Caco-2 (cell line): ENCODE measurements around the gene MKNK2. TPM values are rescaled to one million over a fixed set of nuclear protein-coding genes. Genes with fewer than 3 reads are reported as not detected.

ENCODE experiments used
- BruUV-seq: library from RNA; stranded (reverse); fragments of 400-500 nt; replicated peaks from 2 replicates; lab custom pipeline; 2021; lab: Mats Ljungman, UMichigan
- CTCF ChIA-PET: fragments of 300-600 bp; sonication (Branson Sonifier 250); formaldehyde crosslinking; loops from one replicate; lab custom pipeline; 2022; ENCODE audit warnings: antibody characterized with exemption; lab: Charles Lee
- POLR2A ChIA-PET: fragments of 300-600 bp; sonication (Branson Sonifier 250); formaldehyde crosslinking; loops from one replicate; lab custom pipeline; 2022; ENCODE audit warnings: antibody characterized with exemption; lab: Charles Lee
- DNase-seq, 2 experiments: peaks; one replicate each; pipeline versions ENCODE4 v3.0.0 to v3.0.0-alpha.2; 2020 to 2022
- H3K27me3 ChIP-seq: replicated peaks from 2 replicates; pipeline ENCODE4 v1.6.0; 2011; ENCODE audit warnings: low read length; ENCODE audit not compliant: control insufficient read depth, insufficient read depth
- H3K36me3 ChIP-seq: 2 replicates; pipeline ENCODE4 v1.5.1; 2011; ENCODE audit warnings: low read length; ENCODE audit not compliant: control insufficient read depth, insufficient read depth
- H3K4me1 ChIP-seq: fragments of 250-450 bp; sonication (Bioruptor Pico); 2 replicates; pipeline ENCODE4 v1.5.1; 2020; ENCODE audit warnings: mild to moderate bottlenecking
- H3K4me3 ChIP-seq: 2 replicates; pipeline ENCODE4 v1.5.1; 2011; ENCODE audit warnings: low read depth, mild to moderate bottlenecking, control low read depth, low read length
- H3K9me3 ChIP-seq: fragments of 250-450 bp; sonication (Bioruptor Pico); 2 replicates; pipeline ENCODE4 v1.5.1; 2020; ENCODE audit warnings: mild to moderate bottlenecking, moderate library complexity
- H3K27ac Mint-ChIP-seq: one replicate; pipeline ENCODE4 v1.8.0; 2022; ENCODE audit warnings: mixed read lengths; ENCODE audit not compliant: unreplicated experiment
- H3K27me3 Mint-ChIP-seq: one replicate; pipeline ENCODE4 v1.8.0; 2022; ENCODE audit warnings: mixed read lengths; ENCODE audit not compliant: insufficient read depth, unreplicated experiment
- H3K36me3 Mint-ChIP-seq: one replicate; pipeline ENCODE4 v1.8.0; 2022; ENCODE audit warnings: mild to moderate bottlenecking, mixed read lengths; ENCODE audit not compliant: insufficient read depth, unreplicated experiment
- H3K4me1 Mint-ChIP-seq: one replicate; pipeline ENCODE4 v1.8.0; 2022; ENCODE audit warnings: low read depth, mixed read lengths; ENCODE audit not compliant: unreplicated experiment
- H3K4me3 Mint-ChIP-seq: one replicate; pipeline ENCODE4 v1.8.0; 2022; ENCODE audit warnings: mild to moderate bottlenecking, moderate library complexity, mixed read lengths; ENCODE audit not compliant: unreplicated experiment
- H3K9me3 Mint-ChIP-seq: one replicate; pipeline ENCODE4 v1.8.0; 2022; ENCODE audit warnings: mixed read lengths; ENCODE audit not compliant: unreplicated experiment
- intact Hi-C: fragments of 100-400 bp; cut with micrococcal nuclease; formaldehyde crosslinking; loops from one replicate; pipeline ENCODE4 v1.10.0; 2022; ENCODE audit not compliant: unreplicated experiment
- total RNA-seq: library from RNA; stranded (reverse); gene quantifications from 2 replicates; pipeline ENCODE4 v1.2.3, GENCODE V29; 2022
- TF ChIP-seq, protein P1 (sequence below), 2 experiments: fragments of 200-600 bp in 1 of 2; IDR thresholded peaks; 1 replicate in 1 of 2; 2 replicates in 1 of 2; pipeline versions ENCODE4 v1.5.1 to v1.8.0; 2011 to 2022; ENCODE audit warnings: antibody characterized with exemption in 1 of 2, control low read depth in 1 of 2, inconsistent platforms in 1 of 2, low read depth in 1 of 2, low read length in 1 of 2, mild to moderate bottlenecking in 1 of 2, moderate library complexity in 1 of 2; ENCODE audit not compliant: insufficient read depth in 1 of 2, severe bottlenecking in 1 of 2, unreplicated experiment in 1 of 2

The MKNK2 gene
- total RNA-seq, 1 experiment from 2014 or later, result 162 TPM

DNA sequence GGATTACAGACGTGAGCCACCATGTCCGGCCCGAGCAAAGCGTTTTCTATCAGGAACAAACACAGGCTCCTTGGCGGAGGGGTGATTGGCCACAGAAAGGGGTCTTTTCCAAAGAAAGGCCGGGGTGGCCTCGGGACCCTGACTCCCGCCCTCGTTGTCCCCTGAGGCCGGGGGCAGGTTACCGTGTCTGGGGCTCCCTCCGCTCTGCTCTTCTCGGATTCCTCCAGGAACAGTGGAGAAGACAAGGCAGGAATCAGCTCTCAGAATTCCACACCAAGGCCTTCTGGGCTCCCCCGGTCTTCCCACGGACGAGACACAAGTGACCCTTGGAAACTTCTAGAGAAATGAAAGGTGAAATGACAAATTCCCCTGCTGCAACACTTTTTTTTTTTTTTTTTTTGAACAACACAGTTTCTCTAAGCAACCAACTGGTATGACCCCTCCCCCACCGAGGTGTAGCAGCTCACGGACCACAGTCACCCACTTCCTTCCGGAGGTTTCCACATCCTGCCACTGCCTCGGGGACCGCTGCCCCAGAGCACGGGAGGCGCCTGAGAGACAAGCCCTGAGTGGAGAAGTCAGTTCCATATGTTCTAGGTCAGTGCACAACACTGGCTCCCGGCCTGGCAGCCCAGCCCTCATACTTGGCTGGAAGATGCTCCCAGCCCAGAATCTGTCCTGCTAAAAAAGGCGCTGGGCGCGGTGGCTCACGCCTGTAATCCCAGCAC lies 34.1 kb upstream of the MKNK2 start:
- no peak overlapping the region for H3K4me3 ChIP-seq
- H3K36me3 ChIP-seq, result no peaks in the 10 kb centered on the region; the same call in 1 of the 2 replicates
- BruUV-seq, result no TSS peak
- Mint-ChIP-seq H3K4me3 (no peak overlapping the region), H3K4me1 (no peaks in the 10 kb centered on the region), H3K27ac (no peak overlapping the region), H3K36me3 (peaks cover 7% of the 10 kb centered on the region), H3K27me3 (no peaks in the 10 kb centered on the region), H3K9me3 (no peaks in the 10 kb centered on the region)
- no peak for DNase-seq
- H3K4me1 ChIP-seq, result peaks cover 4% of the 10 kb centered on the region; the same call in 1 of the 2 replicates
- H3K9me3 ChIP-seq, result no peaks in the 10 kb centered on the region
- ChIA-PET CTCF (no interaction called here), POLR2A (no interaction called here)
- H3K27me3 ChIP-seq, result no peaks in the 10 kb centered on the region
- TF ChIP-seq, protein P1, sequence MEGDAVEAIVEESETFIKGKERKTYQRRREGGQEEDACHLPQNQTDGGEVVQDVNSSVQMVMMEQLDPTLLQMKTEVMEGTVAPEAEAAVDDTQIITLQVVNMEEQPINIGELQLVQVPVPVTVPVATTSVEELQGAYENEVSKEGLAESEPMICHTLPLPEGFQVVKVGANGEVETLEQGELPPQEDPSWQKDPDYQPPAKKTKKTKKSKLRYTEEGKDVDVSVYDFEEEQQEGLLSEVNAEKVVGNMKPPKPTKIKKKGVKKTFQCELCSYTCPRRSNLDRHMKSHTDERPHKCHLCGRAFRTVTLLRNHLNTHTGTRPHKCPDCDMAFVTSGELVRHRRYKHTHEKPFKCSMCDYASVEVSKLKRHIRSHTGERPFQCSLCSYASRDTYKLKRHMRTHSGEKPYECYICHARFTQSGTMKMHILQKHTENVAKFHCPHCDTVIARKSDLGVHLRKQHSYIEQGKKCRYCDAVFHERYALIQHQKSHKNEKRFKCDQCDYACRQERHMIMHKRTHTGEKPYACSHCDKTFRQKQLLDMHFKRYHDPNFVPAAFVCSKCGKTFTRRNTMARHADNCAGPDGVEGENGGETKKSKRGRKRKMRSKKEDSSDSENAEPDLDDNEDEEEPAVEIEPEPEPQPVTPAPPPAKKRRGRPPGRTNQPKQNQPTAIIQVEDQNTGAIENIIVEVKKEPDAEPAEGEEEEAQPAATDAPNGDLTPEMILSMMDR (IDR thresholded peaks at IDR 0.05; ENCODE audit: insufficient read depth in 1 of 2, low read depth in 1 of 2, low read length in 1 of 2, severe bottlenecking in 1 of 2, unreplicated experiment in 1 of 2), result no peak
- intact Hi-C loops, result no loop called here

DNA sequence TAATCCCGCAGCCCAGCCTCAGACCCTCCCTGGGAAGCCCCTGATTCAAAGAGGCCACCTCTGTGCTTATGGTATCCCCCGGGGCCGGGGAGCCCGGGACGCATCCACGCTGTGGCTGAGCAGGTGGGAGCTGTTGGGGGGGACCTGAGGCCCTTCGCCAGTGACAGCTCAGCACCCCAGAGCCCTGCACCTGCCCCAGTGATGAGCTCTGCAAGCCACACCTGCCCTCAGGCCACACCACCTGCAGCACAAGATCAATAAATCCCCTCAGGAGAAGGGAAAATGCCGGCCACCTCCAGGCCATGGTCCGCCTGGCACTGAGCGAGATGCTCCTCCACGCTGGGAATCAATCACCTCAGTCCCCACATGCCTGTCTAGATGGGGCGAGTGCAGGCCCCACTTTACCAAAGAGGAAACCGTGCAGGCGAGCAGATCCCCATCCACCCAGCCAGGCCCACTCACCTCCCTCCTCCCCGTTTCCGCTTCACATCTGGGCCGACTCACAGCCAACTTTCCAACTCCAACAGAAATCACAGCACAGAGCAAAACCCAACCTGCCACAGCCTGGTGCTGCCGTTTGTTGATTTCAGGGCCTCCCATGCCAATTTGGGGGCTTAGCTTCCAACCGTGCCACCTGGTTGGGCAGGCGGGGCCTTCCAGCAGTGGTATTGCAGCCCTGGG lies 32.3 kb upstream of the MKNK2 start:
- BruUV-seq, result no TSS peak
- H3K27me3 ChIP-seq, result no peaks in the 10 kb centered on the region
- intact Hi-C loops, result no loop called here
- ChIA-PET CTCF (no interaction called here), POLR2A (no interaction called here)
- Mint-ChIP-seq H3K36me3 (peaks cover 8% of the 10 kb centered on the region), H3K9me3 (no peaks in the 10 kb centered on the region), H3K27ac (no peak overlapping the region), H3K27me3 (no peaks in the 10 kb centered on the region), H3K4me1 (no peaks in the 10 kb centered on the region), H3K4me3 (no peak overlapping the region)
- no peak for DNase-seq
- H3K9me3 ChIP-seq, result no peaks in the 10 kb centered on the region
- H3K36me3 ChIP-seq, result no peaks in the 10 kb centered on the region; the same call in 1 of the 2 replicates
- TF ChIP-seq, protein P1 (IDR thresholded peaks at IDR 0.05; ENCODE audit: insufficient read depth in 1 of 2, low read depth in 1 of 2, low read length in 1 of 2, severe bottlenecking in 1 of 2, unreplicated experiment in 1 of 2), result no peak
- peaks cover 4% of the 10 kb centered on the region; the same call in 1 of the 2 replicates for H3K4me1 ChIP-seq
- no peak overlapping the region for H3K4me3 ChIP-seq

DNA sequence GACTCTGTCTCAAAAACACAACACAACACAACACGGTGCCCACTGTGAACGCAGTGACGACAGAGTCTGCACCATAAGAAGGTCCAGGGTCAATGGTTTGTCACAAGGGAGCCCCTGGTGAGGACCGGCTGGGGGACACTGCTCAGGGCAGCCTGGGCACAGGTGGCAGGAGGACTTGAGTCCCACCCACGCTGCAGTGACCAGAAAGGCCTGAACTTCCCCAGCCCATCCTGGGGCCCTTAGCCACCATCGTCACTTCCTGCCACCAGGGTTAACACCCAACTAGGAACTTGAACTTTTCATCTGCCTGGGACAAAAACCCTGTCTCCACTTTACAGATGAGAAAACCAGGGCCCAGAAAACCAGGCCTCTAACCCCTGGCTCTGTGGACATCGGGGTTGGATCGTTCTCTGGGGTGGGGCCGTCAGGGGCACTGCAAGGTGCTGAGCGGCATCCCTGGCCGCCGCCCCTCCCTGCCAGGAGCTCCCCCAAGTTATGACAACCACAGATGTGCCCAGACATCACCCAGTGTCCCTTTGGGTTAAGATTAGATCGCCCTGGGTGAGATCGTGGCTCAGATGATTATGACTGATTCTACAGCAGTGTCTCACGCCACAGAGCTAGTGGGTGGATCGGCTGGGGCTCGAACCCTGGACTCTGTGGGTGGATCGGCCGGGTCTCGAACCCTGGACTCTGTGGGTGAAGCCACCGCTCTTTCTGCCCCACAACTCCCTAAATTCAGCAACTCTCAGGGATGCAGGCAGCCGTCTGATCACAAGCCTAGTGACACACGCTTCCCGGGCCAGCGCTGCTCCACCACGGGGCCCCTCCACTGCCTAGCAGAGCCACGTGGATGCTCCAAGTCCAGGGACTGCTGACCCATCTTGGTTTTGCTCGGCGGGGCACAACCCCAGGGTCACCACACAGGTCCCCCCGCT lies 31.1 kb upstream of the MKNK2 start:
- Histone ChIP-seq H3K9me3 (no peaks in the 10 kb centered on the region), H3K4me1 (no peaks in the 10 kb centered on the region; the same call in 1 of the 2 replicates), H3K27me3 (no peaks in the 10 kb centered on the region), H3K4me3 (no peak overlapping the region), H3K36me3 (no peaks in the 10 kb centered on the region; the same call in 1 of the 2 replicates)
- TF ChIP-seq, protein P1 (IDR thresholded peaks at IDR 0.05; ENCODE audit: insufficient read depth in 1 of 2, low read depth in 1 of 2, low read length in 1 of 2, severe bottlenecking in 1 of 2, unreplicated experiment in 1 of 2), result no peak
- Mint-ChIP-seq H3K4me1 (no peaks in the 10 kb centered on the region), H3K27me3 (no peaks in the 10 kb centered on the region), H3K9me3 (no peaks in the 10 kb centered on the region), H3K4me3 (no peak overlapping the region), H3K36me3 (peaks cover 13% of the 10 kb centered on the region), H3K27ac (no peak overlapping the region)
- no peak for DNase-seq
- ChIA-PET CTCF (no interaction called here), POLR2A (no interaction called here)
- BruUV-seq, result no TSS peak
- intact Hi-C loops, result no loop called here
